GM12878 (cell line): Measurements from ENCODE around the gene LRRC61. TPM values are rescaled to one million over a fixed set of nuclear protein-coding genes. Genes with fewer than 3 reads are reported as not detected.

Experiments
- HDAC2 ChIP-seq: fragments of 200-600 bp; sonication (generic); IDR thresholded peaks from 2 replicates; pipeline ENCODE4 v1.6.1; 2017
- MYB ChIP-seq: fragments of 150-350 bp; IDR thresholded peaks from 2 replicates; pipeline ENCODE4 v1.6.1; 2014; ENCODE audit warnings: mild to moderate bottlenecking, low read depth, low read length, borderline replicate concordance
- NR2F1 ChIP-seq: fragments of 450-650 bp; conservative IDR thresholded peaks from 2 replicates; pipeline ENCODE4 v1.6.1; 2017; ENCODE audit warnings: mild to moderate bottlenecking
- POLR2AphosphoS2 ChIP-seq: IDR thresholded peaks from 2 replicates; pipeline ENCODE4 v1.6.1; 2011; ENCODE audit warnings: low read depth, mild to moderate bottlenecking, low read length, improper control_type of control experiment, moderate library complexity
- TCF12 ChIP-seq: IDR thresholded peaks from 2 replicates; pipeline ENCODE4 v1.6.1; 2011; ENCODE audit warnings: low read depth, mild to moderate bottlenecking, low read length
- ZSCAN29 ChIP-seq: fragments of 450-650 bp; IDR thresholded peaks from 2 replicates; pipeline ENCODE4 v1.6.1; 2017; ENCODE audit warnings: mild to moderate bottlenecking, moderate library complexity
- ZZZ3 ChIP-seq: IDR thresholded peaks from 2 replicates; pipeline ENCODE4 v1.6.1; 2011; ENCODE audit warnings: low read depth; ENCODE audit not compliant: control insufficient read depth, insufficient read length
- polyA plus RNA-seq, 11 experiments: library from polyadenylated mRNA; depleted of rRNA in 4 of 11; unstranded in 6 of 11; stranded (reverse) in 5 of 11; fragments of >200 nt; fragmentation: Nextera tagmentation in 4 of 11; fragmentation: Illumina TruSeq in 1 of 11; extraction: Ambion mirVana in 4 of 11; extraction: Trizol in 1 of 11; gene quantifications; 1 replicate in 1 of 11; 2 replicates in 10 of 11; pipeline versions ENCODE4 v1.2.1 to v1.2.3, GENCODE V29; 2011 to 2016; ENCODE audit warnings: inconsistent platforms in 2 of 11, missing spikeins in 2 of 11, low read depth in 1 of 11
- total RNA-seq, 4 experiments: library from RNA; depleted of rRNA in 3 of 4; stranded (reverse); fragments of >200 nt in 3 of 4; fragmentation: Illumina TruSeq in 1 of 4; extraction: Trizol in 1 of 4; gene quantifications; 2 replicates each; pipeline versions ENCODE4 v1.2.1 to v1.2.3, GENCODE V29; 2013 to 2021
- TF ChIP-seq, protein P1 (sequence below): fragments of 450-650 bp; IDR thresholded peaks from 2 replicates; pipeline ENCODE4 v1.6.1; 2017; ENCODE audit warnings: low read depth, mild to moderate bottlenecking, moderate library complexity
- TF ChIP-seq, protein P2 (sequence below): fragments of 450-650 bp; formaldehyde crosslinking; IDR thresholded peaks from 2 replicates; pipeline ENCODE4 v1.5.0; 2022; ENCODE audit warnings: mild to moderate bottlenecking, missing genetic modification characterization
- TF ChIP-seq, protein P3 (sequence below): fragments of 450-650 bp; formaldehyde crosslinking; IDR thresholded peaks from 2 replicates; pipeline ENCODE4 v1.4.0; 2022; ENCODE audit warnings: mild to moderate bottlenecking, moderate library complexity
- TF ChIP-seq, protein P4 (sequence below): IDR thresholded peaks from 2 replicates; pipeline ENCODE4 v1.6.1; 2012; ENCODE audit warnings: low read length, inconsistent platforms
- TF ChIP-seq, protein P5 (sequence below): IDR thresholded peaks from 2 replicates; pipeline ENCODE4 v1.6.1; 2012; ENCODE audit warnings: low read depth, low read length, improper control_type of control experiment

The LRRC61 gene
- total and polyA plus RNA-seq, 10 of the 15 experiments (the other 5 are each of a cell fraction or from before 2014, with no cell fraction given): 1.4 to 54.2 (median 21.8) TPM

DNA sequence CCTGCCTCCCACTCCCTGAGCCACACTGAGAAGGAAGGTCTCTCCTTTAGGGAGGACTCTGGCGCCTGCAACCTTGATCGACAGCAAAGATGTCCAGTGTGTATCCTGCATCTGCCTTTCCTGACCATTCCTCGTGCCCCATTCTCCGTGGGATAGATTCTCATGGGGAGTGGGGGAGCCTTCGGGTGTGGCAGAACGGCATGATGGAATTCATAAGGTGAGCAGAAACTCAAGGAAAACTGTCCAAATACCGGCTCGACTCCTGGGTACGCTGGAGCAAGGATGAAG is 18.9 kb downstream of the LRRC61 start (continued):
- TF ChIP-seq, protein P1, sequence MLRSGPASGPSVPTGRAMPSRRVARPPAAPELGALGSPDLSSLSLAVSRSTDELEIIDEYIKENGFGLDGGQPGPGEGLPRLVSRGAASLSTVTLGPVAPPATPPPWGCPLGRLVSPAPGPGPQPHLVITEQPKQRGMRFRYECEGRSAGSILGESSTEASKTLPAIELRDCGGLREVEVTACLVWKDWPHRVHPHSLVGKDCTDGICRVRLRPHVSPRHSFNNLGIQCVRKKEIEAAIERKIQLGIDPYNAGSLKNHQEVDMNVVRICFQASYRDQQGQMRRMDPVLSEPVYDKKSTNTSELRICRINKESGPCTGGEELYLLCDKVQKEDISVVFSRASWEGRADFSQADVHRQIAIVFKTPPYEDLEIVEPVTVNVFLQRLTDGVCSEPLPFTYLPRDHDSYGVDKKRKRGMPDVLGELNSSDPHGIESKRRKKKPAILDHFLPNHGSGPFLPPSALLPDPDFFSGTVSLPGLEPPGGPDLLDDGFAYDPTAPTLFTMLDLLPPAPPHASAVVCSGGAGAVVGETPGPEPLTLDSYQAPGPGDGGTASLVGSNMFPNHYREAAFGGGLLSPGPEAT: no peak
- TF ChIP-seq HDAC2: no peak
- TF ChIP-seq MYB: no peak
- no peak for TF ChIP-seq POLR2AphosphoS2
- TF ChIP-seq ZSCAN29: no peak
- TF ChIP-seq, protein P2, sequence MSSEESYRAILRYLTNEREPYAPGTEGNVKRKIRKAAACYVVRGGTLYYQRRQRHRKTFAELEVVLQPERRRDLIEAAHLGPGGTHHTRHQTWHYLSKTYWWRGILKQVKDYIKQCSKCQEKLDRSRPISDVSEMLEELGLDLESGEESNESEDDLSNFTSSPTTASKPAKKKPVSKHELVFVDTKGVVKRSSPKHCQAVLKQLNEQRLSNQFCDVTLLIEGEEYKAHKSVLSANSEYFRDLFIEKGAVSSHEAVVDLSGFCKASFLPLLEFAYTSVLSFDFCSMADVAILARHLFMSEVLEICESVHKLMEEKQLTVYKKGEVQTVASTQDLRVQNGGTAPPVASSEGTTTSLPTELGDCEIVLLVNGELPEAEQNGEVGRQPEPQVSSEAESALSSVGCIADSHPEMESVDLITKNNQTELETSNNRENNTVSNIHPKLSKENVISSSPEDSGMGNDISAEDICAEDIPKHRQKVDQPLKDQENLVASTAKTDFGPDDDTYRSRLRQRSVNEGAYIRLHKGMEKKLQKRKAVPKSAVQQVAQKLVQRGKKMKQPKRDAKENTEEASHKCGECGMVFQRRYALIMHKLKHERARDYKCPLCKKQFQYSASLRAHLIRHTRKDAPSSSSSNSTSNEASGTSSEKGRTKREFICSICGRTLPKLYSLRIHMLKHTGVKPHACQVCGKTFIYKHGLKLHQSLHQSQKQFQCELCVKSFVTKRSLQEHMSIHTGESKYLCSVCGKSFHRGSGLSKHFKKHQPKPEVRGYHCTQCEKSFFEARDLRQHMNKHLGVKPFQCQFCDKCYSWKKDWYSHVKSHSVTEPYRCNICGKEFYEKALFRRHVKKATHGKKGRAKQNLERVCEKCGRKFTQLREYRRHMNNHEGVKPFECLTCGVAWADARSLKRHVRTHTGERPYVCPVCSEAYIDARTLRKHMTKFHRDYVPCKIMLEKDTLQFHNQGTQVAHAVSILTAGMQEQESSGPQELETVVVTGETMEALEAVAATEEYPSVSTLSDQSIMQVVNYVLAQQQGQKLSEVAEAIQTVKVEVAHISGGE (CRISPR knock-in tag): no peak
- TF ChIP-seq, protein P3, sequence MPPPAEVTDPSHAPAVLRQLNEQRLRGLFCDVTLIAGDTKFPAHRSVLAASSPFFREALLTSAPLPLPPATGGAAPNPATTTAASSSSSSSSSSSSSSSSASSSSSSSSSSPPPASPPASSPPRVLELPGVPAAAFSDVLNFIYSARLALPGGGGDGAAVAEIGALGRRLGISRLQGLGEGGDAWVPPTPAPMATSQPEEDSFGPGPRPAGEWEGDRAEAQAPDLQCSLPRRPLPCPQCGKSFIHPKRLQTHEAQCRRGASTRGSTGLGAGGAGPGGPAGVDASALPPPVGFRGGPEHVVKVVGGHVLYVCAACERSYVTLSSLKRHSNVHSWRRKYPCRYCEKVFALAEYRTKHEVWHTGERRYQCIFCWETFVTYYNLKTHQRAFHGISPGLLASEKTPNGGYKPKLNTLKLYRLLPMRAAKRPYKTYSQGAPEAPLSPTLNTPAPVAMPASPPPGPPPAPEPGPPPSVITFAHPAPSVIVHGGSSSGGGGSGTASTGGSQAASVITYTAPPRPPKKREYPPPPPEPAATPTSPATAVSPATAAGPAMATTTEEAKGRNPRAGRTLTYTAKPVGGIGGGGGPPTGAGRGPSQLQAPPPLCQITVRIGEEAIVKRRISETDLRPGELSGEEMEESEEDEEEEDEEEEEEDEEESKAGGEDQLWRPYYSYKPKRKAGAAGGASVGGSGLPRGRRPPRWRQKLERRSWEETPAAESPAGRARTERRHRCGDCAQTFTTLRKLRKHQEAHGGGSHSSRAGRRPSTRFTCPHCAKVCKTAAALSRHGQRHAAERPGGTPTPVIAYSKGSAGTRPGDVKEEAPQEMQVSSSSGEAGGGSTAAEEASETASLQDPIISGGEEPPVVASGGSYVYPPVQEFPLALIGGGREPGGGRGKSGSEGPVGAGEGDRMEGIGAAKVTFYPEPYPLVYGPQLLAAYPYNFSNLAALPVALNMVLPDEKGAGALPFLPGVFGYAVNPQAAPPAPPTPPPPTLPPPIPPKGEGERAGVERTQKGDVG (CRISPR knock-in tag): no peak
- TF ChIP-seq, protein P4, sequence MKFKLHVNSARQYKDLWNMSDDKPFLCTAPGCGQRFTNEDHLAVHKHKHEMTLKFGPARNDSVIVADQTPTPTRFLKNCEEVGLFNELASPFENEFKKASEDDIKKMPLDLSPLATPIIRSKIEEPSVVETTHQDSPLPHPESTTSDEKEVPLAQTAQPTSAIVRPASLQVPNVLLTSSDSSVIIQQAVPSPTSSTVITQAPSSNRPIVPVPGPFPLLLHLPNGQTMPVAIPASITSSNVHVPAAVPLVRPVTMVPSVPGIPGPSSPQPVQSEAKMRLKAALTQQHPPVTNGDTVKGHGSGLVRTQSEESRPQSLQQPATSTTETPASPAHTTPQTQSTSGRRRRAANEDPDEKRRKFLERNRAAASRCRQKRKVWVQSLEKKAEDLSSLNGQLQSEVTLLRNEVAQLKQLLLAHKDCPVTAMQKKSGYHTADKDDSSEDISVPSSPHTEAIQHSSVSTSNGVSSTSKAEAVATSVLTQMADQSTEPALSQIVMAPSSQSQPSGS: no peak
- TF ChIP-seq ZZZ3: no peak
- TF ChIP-seq, protein P5, sequence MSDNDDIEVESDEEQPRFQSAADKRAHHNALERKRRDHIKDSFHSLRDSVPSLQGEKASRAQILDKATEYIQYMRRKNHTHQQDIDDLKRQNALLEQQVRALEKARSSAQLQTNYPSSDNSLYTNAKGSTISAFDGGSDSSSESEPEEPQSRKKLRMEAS: no peak
- no peak for TF ChIP-seq TCF12
- no peak for TF ChIP-seq NR2F1
